ENCODE measurements around the gene PDCL3. TPM values are rescaled to one million over a fixed set of nuclear protein-coding genes. Genes with fewer than 3 reads are reported as not detected.

PDCL3 gene
- total RNA-seq, 2 donors from 2014 or later: 21.4 to 24.2 TPM

GRCh38 chr2:100603948-100604633 lies 41.3 kb downstream of the PDCL3 start:
- no peak for DNase-seq
- intact Hi-C loops (cut with DNase I): no loop called here
- ATAC-seq: peak; percentile 27 to 41

GRCh38 chr2:100606332-100606725 lies 43.5 kb downstream of the PDCL3 start:
- intact Hi-C loops (cut with DNase I): no loop called here
- DNase-seq: no peak
- no peak for ATAC-seq

- no peak for ATAC-seq
- intact Hi-C loops (cut with DNase I): no loop called here
- DNase-seq: no peak
Measured at GRCh38 chr2:100606726-100607343, 44.0 kb downstream of the PDCL3 start.

- ATAC-seq (peak; percentile 81 to 89), DNase-seq (peak; percentile 75)
- intact Hi-C loops (cut with DNase I): loop anchor here (2.0 to 10.0 kb wide), 4 partner anchors 112 to 377 kb away; no protein-coding TSS in a partner anchor
Measured at GRCh38 chr2:100610381-100610831, 47.6 kb downstream of the PDCL3 start.

- intact Hi-C loops (cut with DNase I): loop anchor here (2.0 to 10.0 kb wide), 4 partner anchors 111 to 376 kb away; no protein-coding TSS in a partner anchor
- no peak for ATAC-seq
Measured at GRCh38 chr2:100611079-100612029, 48.6 kb downstream of the PDCL3 start.

GRCh38 chr2:100612388-100613000 lies 49.7 kb downstream of the PDCL3 start:
- intact Hi-C loops (cut with DNase I): loop anchor here (5.0 to 10.0 kb wide), 3 partner anchors 110 to 375 kb away; no protein-coding TSS in a partner anchor
- DNase-seq (no peak), ATAC-seq (no peak)

More at GRCh38 chr2:100611079-100612029, 48.6 kb downstream of the PDCL3 start:
- DNase-seq: no peak

- ATAC-seq (no peak), DNase-seq (no peak)
- intact Hi-C loops (cut with DNase I): loop anchor here (5.0 to 10.0 kb wide), 3 partner anchors 109 to 374 kb away; no protein-coding TSS in a partner anchor
Measured at GRCh38 chr2:100613719-100614118, 50.9 kb downstream of the PDCL3 start.

GRCh38 chr2:100614455-100615000 lies 51.7 kb downstream of the PDCL3 start:
- intact Hi-C loops (cut with DNase I): loop anchor here (5.0 to 10.0 kb wide), 3 partner anchors 108 to 373 kb away; no protein-coding TSS in a partner anchor
- DNase-seq (no peak), ATAC-seq (no peak)

- intact Hi-C loops (cut with DNase I): loop anchor here in 1 of 2 donors (10.0 kb wide), 1 partner anchor 109 kb away; no protein-coding TSS in a partner anchor
- no peak for DNase-seq
- ATAC-seq: peak; percentile 78 to 88
Measured at GRCh38 chr2:100615471-100615870, 52.7 kb downstream of the PDCL3 start.

GRCh38 chr2:100615886-100616285 lies 53.1 kb downstream of the PDCL3 start:
- DNase-seq: peak; percentile 42
- intact Hi-C loops (cut with DNase I): loop anchor here in 1 of 2 donors (10.0 kb wide), 1 partner anchor 109 kb away; no protein-coding TSS in a partner anchor
- ATAC-seq: peak; percentile 84 to 86

- intact Hi-C loops (cut with DNase I): loop anchor here in 1 of 2 donors (10.0 kb wide), 1 partner anchor 108 kb away; no protein-coding TSS in a partner anchor
- DNase-seq: no peak
- no peak for ATAC-seq
Measured at GRCh38 chr2:100616841-100617390, 54.1 kb downstream of the PDCL3 start.

- ATAC-seq (no peak), DNase-seq (no peak)
- intact Hi-C loops (cut with DNase I): loop anchor here in 1 of 2 donors (10.0 kb wide), 1 partner anchor 105 kb away; no protein-coding TSS in a partner anchor
Measured at GRCh38 chr2:100619951-100620350, 57.2 kb downstream of the PDCL3 start.

- intact Hi-C loops (cut with DNase I): no loop called here
- DNase-seq (no peak), ATAC-seq (no peak)
Measured at GRCh38 chr2:100620481-100620880, 57.7 kb downstream of the PDCL3 start.

- ATAC-seq (no peak), DNase-seq (no peak)
- intact Hi-C loops (cut with DNase I): no loop called here
Measured at GRCh38 chr2:100621371-100621951, 58.7 kb downstream of the PDCL3 start.

GRCh38 chr2:100623033-100623715 lies 60.4 kb downstream of the PDCL3 start:
- no peak for DNase-seq
- peak in 1 of 2 donors; percentile 38 for ATAC-seq
- intact Hi-C loops (cut with DNase I): no loop called here

- ATAC-seq (no peak), DNase-seq (no peak)
- intact Hi-C loops (cut with DNase I): no loop called here
Measured at GRCh38 chr2:100623930-100624329, 61.1 kb downstream of the PDCL3 start.

- intact Hi-C loops (cut with DNase I): no loop called here
- DNase-seq (no peak), ATAC-seq (no peak)
Measured at GRCh38 chr2:100624536-100624935, 61.7 kb downstream of the PDCL3 start.

All from left cardiac atrium (tissue), 4 donors.